Stimulated activated CD4-positive, alpha-beta T cell treated with anti-CD3 and anti-CD28 coated beads, TNF-alpha, amount 100 ng/mL, for 24 hours (primary cell): ENCODE results near the gene JSRP1.

ENCODE experiments used
- DNase-seq, 3 experiments: peaks; one replicate each; pipeline ENCODE4 v3.0.0-alpha.2; 2020; ENCODE audit warnings: low read depth in 3 of 3

The JSRP1 gene

GRCh38 chr19:2266183-2266993, 10.2 kb upstream of the JSRP1 start:
- DNase-seq = peak in 1 of 3 experiments; percentile 37

- peak in 1 of 3 experiments; percentile 57 for DNase-seq
Observed at GRCh38 chr19:2261438-2262172, 5.4 kb upstream of the JSRP1 start.

- no peak for DNase-seq
Observed at GRCh38 chr19:2260341-2260805, 4.2 kb upstream of the JSRP1 start.

GRCh38 chr19:2259336-2259735, 3.1 kb upstream of the JSRP1 start:
- DNase-seq = no peak

GRCh38 chr19:2255112-2255845, 938 bp downstream of the JSRP1 start:
- no peak for DNase-seq

- no peak for DNase-seq
Observed at GRCh38 chr19:2254064-2254872, 1.9 kb downstream of the JSRP1 start.

GRCh38 chr19:2253106-2254063, 2.8 kb downstream of the JSRP1 start:
- peak in 1 of 3 experiments; percentile 35 for DNase-seq

GRCh38 chr19:2252797-2253105, 3.5 kb downstream of the JSRP1 start:
- DNase-seq = no peak

GRCh38 chr19:2252055-2252796, 4.0 kb downstream of the JSRP1 start:
- DNase-seq = no peak

- DNase-seq = no peak
Observed at GRCh38 chr19:2251106-2252054, 4.8 kb downstream of the JSRP1 start.

GRCh38 chr19:2250766-2251105, 5.5 kb downstream of the JSRP1 start:
- DNase-seq = no peak

- DNase-seq = peak in 1 of 3 experiments; percentile 26
Observed at GRCh38 chr19:2249880-2250765, 6.1 kb downstream of the JSRP1 start.

GRCh38 chr19:2249010-2249866, 7.0 kb downstream of the JSRP1 start, which contains the start of gene AMH:
TSS of gene AMH (plus strand) at chr19:2249323. CDS start at chr19:2249333, 10 bp downstream.
- DNase-seq = no peak

GRCh38 chr19:2248136-2249009, 7.8 kb downstream of the JSRP1 start:
- no peak for DNase-seq

- no peak for DNase-seq
Observed at GRCh38 chr19:2247433-2248101, 8.7 kb downstream of the JSRP1 start.
